B cell (primary cell): ENCODE measurements around the gene PPTC7. TPM values are rescaled to one million over a fixed set of nuclear protein-coding genes. Genes with fewer than 3 reads are reported as not detected.
A peak's percentile ranks its signal among the peaks of the same experiment; 100 is the strongest.
"Not testable (repeated sequence)": the region's sequence is repeated elsewhere in the genome, so short reads cannot be mapped to it uniquely, and the experiment has no call there.

ENCODE experiments used
- ATAC-seq: fragments of 200-7000 bp; cut with Tn5 transposase; one replicate; pipeline ENCODE4 v1.10.0; 2021; ENCODE audit warnings: low read depth, mild to moderate bottlenecking, moderate number of reproducible peaks, moderate library complexity
- CTCF ChIA-PET: fragments of 350-600 bp; sonication (Branson Sonifier 250); formaldehyde crosslinking; loops from one replicate; lab custom pipeline; 2021; ENCODE audit warnings: antibody characterized with exemption, inconsistent platforms; lab: Charles Lee
- POLR2A ChIA-PET: fragments of 350-600 bp; sonication (Branson Sonifier 250); formaldehyde crosslinking; loops from one replicate; lab custom pipeline; 2021; ENCODE audit warnings: antibody characterized with exemption; lab: Charles Lee
- DNase-seq: peaks from one replicate; pipeline ENCODE4 v3.0.0; 2013
- H2AFZ ChIP-seq: 2 replicates; pipeline ENCODE4 v1.6.1; 2012; ENCODE audit warnings: mild to moderate bottlenecking, low read depth, low read length; ENCODE audit not compliant: insufficient read depth, poor library complexity, severe bottlenecking
- H3K27ac ChIP-seq, 2 donors: 1 replicate in 1 of 2; 2 replicates in 1 of 2; pipeline ENCODE4 v1.5.1; 2012 to 2013; ENCODE audit warnings: low read length in 2 of 2, mild to moderate bottlenecking in 2 of 2, moderate library complexity in 1 of 2
- H3K27me3 ChIP-seq, 4 experiments: fragments of 200-600 bp in 1 of 4; sonication (generic) in 1 of 4; replicated peaks in 1 of 4; 1 replicate in 2 of 4; 2 replicates in 2 of 4; pipeline versions ENCODE4 v1.6.1 to v1.7.0; 2013 to 2016; ENCODE audit warnings: low read length in 3 of 4, mild to moderate bottlenecking in 2 of 4, mixed read lengths in 1 of 4, moderate library complexity in 1 of 4; ENCODE audit not compliant: insufficient read depth in 4 of 4, control insufficient read depth in 3 of 4; ENCODE audit errors: control extremely low read depth in 1 of 4
- H3K36me3 ChIP-seq, 2 experiments: replicated peaks in 1 of 2; 1 replicate in 1 of 2; 2 replicates in 1 of 2; pipeline versions ENCODE4 v1.6.1 to v1.7.1; 2013; ENCODE audit warnings: low read length in 1 of 2; ENCODE audit not compliant: insufficient read depth in 2 of 2, control insufficient read depth in 1 of 2; ENCODE audit errors: control extremely low read depth in 1 of 2, extremely low read depth in 1 of 2
- H3K4me1 ChIP-seq, 2 donors: fragments of 200-600 bp in 1 of 2; sonication (generic) in 1 of 2; 1 replicate in 1 of 2; 2 replicates in 1 of 2; pipeline versions ENCODE4 v1.5.1 to v1.6.1; 2013 to 2017; ENCODE audit warnings: low read length in 2 of 2; ENCODE audit not compliant: control insufficient read depth in 2 of 2, insufficient read depth in 2 of 2
- H3K4me2 ChIP-seq: replicated peaks from 2 replicates; pipeline ENCODE3; 2012; ENCODE audit warnings: mild to moderate bottlenecking, low read depth, low read length; ENCODE audit not compliant: poor library complexity, severe bottlenecking
- H3K4me3 ChIP-seq, 5 experiments: fragments of 200-600 bp in 1 of 5; sonication (generic) in 1 of 5; 1 replicate in 3 of 5; 2 replicates in 2 of 5; pipeline versions ENCODE4 v1.5.1 to v1.7.0; 2011 to 2016; ENCODE audit warnings: low read length in 4 of 5, mild to moderate bottlenecking in 4 of 5, low read depth in 2 of 5, control low read depth in 1 of 5, moderate library complexity in 1 of 5; ENCODE audit not compliant: insufficient read depth in 1 of 5; ENCODE audit errors: control extremely low read depth in 1 of 5, extremely low read depth in 1 of 5
- H3K79me2 ChIP-seq: fragments of 200-600 bp; sonication (generic); one replicate; pipeline ENCODE4 v1.6.0; 2016; ENCODE audit warnings: low read length; ENCODE audit not compliant: control insufficient read depth, insufficient read depth
- H3K9ac ChIP-seq: fragments of 200-600 bp; sonication (generic); 2 replicates; pipeline ENCODE4 v1.6.1; 2017; ENCODE audit warnings: mild to moderate bottlenecking, low read length, moderate library complexity
- H3K9me3 ChIP-seq, 3 donors: one replicate each; pipeline versions ENCODE4 v1.6.1 to v1.7.1; 2013; ENCODE audit warnings: low read length in 2 of 3; ENCODE audit not compliant: control insufficient read depth in 2 of 3, insufficient read depth in 1 of 3; ENCODE audit errors: control extremely low read depth in 1 of 3
- H4K20me1 ChIP-seq: 2 replicates; pipeline ENCODE4 v1.6.0; 2012; ENCODE audit warnings: mild to moderate bottlenecking, low read length; ENCODE audit not compliant: insufficient read depth, control insufficient read depth, poor library complexity, severe bottlenecking
- H3K27ac Mint-ChIP-seq: one replicate; pipeline ENCODE4 v1.8.0; 2021; ENCODE audit warnings: mixed read lengths
- H3K27me3 Mint-ChIP-seq: one replicate; pipeline ENCODE4 v1.8.0; 2021; ENCODE audit warnings: mixed read lengths
- H3K4me1 Mint-ChIP-seq: one replicate; pipeline ENCODE4 v1.8.0; 2021; ENCODE audit warnings: mixed read lengths
- H3K4me3 Mint-ChIP-seq: one replicate; pipeline ENCODE4 v1.8.0; 2021; ENCODE audit warnings: mixed read lengths
- H3K9me3 Mint-ChIP-seq: one replicate; pipeline ENCODE4 v1.8.0; 2022; ENCODE audit warnings: mixed read lengths; ENCODE audit not compliant: insufficient read depth
- EZH2 ChIP-seq: IDR thresholded peaks from 2 replicates; pipeline ENCODE4 v1.6.1; 2012; ENCODE audit warnings: borderline replicate concordance, low read depth, mild to moderate bottlenecking, moderate library complexity, low read length; ENCODE audit not compliant: insufficient read depth, poor library complexity, severe bottlenecking
- WGBS: methylation state at CpG from one replicate; pipeline ENCODE4 v1.1.5; 2013; ENCODE audit warnings: missing lambda C conversion rate; ENCODE audit not compliant: insufficient coverage; 5-methylcytosine and 5-hydroxymethylcytosine counted together
- intact Hi-C: fragments of 100-400 bp; cut with micrococcal nuclease; formaldehyde crosslinking; loops from one replicate; pipeline ENCODE4 v1.10.0; 2022
- polyA plus RNA-seq: library from polyadenylated mRNA; depleted of rRNA; stranded (reverse); fragments of >200 nt; gene quantifications from 2 replicates; pipeline ENCODE4 v1.2.3, GENCODE V29; 2012
- total RNA-seq, 2 donors: library from RNA; stranded (reverse); fragments of 120-200 nt in 1 of 2; gene quantifications; 1 replicate in 1 of 2; 2 replicates in 1 of 2; pipeline versions ENCODE4 v1.2.3 to v1.2.4, GENCODE V29; 2013 to 2022
- TF ChIP-seq, protein P1 (sequence below): fragments of 200-600 bp; IDR thresholded peaks from one replicate; pipeline ENCODE4 v1.8.0; 2022; ENCODE audit warnings: antibody characterized with exemption, mild to moderate bottlenecking

Gene PPTC7
- total and polyA plus RNA-seq, 2 donors (not counting 1 experiment from before 2014, with no cell fraction given), result 20.7 to 44.9 TPM

DNA sequence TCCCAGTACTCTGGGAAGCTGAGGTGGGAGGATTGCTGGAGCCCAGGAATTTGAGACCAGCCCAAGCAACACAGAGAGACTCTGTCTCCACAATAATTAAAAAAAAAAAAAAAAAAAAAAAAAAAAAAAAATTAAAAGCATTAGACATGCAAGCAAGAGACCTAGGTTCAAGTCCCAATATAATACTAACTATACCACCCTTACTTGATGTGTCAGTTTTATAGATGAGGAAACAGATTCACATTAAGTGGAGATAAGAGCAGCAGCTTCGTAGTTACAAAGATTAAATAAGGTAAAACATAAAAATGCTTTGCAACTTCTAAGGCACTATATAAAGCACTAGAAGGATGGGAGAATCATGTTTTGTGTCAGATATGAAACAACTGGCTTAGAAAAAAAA lies 9.1 kb downstream of the PPTC7 start:
- Histone ChIP-seq H3K36me3 (peaks cover 0 to 9% of the 10 kb centered on the region in 2 experiments), H4K20me1 (peaks cover 52% of the 10 kb centered on the region), H3K4me3 (no peak overlapping the region), H3K27me3 (no peaks in the 10 kb centered on the region), H2AFZ (no peak overlapping the region), H3K9me3 (peaks cover 4 to 23% (median 19%) of the 10 kb centered on the region in 3 donors), H3K79me2 (peaks cover 88% of the 10 kb centered on the region), H3K27ac (peak overlapping the region in 1 of 2 donors; percentile 30), H3K9ac (no peak overlapping the region), H3K4me1 (peaks cover 21 to 30% of the 10 kb centered on the region in 2 donors), H3K4me2 (no peak overlapping the region)
- ChIA-PET CTCF (interaction anchor here (0.7 to 3.5 kb wide), 7 partner anchors 11 to 178 kb away, joined by 3 to 20 read pairs (median 3); no protein-coding TSS in a partner anchor), POLR2A (interaction anchor here (0.6 to 1.0 kb wide), 3 partner anchors 10 to 37 kb away, joined by 3 read pairs; no protein-coding TSS in a partner anchor)
- DNase-seq (no peak), ATAC-seq (no peak)
- TF ChIP-seq, protein P1, sequence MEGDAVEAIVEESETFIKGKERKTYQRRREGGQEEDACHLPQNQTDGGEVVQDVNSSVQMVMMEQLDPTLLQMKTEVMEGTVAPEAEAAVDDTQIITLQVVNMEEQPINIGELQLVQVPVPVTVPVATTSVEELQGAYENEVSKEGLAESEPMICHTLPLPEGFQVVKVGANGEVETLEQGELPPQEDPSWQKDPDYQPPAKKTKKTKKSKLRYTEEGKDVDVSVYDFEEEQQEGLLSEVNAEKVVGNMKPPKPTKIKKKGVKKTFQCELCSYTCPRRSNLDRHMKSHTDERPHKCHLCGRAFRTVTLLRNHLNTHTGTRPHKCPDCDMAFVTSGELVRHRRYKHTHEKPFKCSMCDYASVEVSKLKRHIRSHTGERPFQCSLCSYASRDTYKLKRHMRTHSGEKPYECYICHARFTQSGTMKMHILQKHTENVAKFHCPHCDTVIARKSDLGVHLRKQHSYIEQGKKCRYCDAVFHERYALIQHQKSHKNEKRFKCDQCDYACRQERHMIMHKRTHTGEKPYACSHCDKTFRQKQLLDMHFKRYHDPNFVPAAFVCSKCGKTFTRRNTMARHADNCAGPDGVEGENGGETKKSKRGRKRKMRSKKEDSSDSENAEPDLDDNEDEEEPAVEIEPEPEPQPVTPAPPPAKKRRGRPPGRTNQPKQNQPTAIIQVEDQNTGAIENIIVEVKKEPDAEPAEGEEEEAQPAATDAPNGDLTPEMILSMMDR, result no peak
- no peak for TF ChIP-seq EZH2
- peaks cover 5% of the 10 kb centered on the region for H3K9me3 Mint-ChIP-seq
- H3K27me3 Mint-ChIP-seq, result no peaks in the 10 kb centered on the region
- peak overlapping the region; percentile 29 for H3K4me3 Mint-ChIP-seq
- H3K4me1 Mint-ChIP-seq, result peaks cover 46% of the 10 kb centered on the region
- no peak overlapping the region for H3K27ac Mint-ChIP-seq
- WGBS, result no CpG with 5 or more reads among the region's 1 CpG
- intact Hi-C loops, result no loop called here

DNA sequence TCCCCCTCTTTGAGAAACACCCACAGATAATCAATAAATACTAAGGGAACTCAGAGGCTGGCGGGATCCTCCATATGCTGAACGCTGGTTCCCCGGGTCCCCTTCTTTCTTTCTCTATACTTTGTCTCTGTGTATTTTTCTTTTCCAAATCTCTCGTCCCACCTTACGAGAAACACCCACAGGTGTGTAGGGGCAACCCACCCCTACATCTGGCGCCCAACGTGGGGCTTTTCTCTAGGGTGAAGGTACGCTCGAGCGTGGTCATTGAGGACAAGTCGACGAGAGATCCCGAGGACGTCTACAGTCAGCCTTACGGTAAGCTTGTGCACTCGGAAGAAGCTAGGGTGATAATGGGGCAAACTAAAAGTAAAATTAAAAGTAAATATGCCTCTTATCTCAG lies 12.3 kb downstream of the PPTC7 start:
- WGBS, result no CpG with 5 or more reads among the region's 16 CpGs
- H3K9ac ChIP-seq, DNase-seq, CTCF ChIA-PET, H3K4me3 ChIP-seq, H3K27ac Mint-ChIP-seq, POLR2A ChIA-PET, H3K4me3 Mint-ChIP-seq, H3K27me3 ChIP-seq, intact Hi-C loops, ATAC-seq, H3K27me3 Mint-ChIP-seq, H2AFZ ChIP-seq, H3K27ac ChIP-seq, H3K4me2 ChIP-seq, H3K9me3 Mint-ChIP-seq: not testable (repeated sequence)
- peaks cover 26 to 33% of the 10 kb centered on the region in 2 donors for H3K4me1 ChIP-seq
- peaks cover 4 to 34% (median 24%) of the 10 kb centered on the region in 3 donors for H3K9me3 ChIP-seq
- H3K79me2 ChIP-seq, result peaks cover 88% of the 10 kb centered on the region
- peaks cover 65% of the 10 kb centered on the region for H4K20me1 ChIP-seq
- H3K36me3 ChIP-seq, result peaks cover 0 to 12% of the 10 kb centered on the region in 2 experiments
- peaks cover 44% of the 10 kb centered on the region for H3K4me1 Mint-ChIP-seq

DNA sequence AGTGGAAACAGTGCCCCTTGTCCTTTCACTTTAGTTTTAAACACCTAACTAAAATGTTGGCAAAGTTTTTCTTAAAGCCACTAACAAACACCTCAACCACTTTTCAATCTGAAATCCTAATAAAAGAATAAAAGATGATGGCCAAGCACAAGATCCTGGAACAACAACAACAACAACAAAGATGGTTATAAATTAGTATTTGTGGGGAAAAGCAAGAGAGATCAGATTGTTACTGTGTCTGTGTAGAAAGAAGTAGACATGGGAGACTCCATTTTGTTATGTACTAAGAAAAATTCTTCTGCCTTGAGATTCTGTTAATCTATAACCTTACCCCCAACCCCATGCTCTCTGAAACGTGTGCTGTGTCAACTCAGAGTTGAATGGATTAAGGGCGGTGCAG lies 13.3 kb downstream of the PPTC7 start:
- H3K27ac Mint-ChIP-seq, H3K4me3 ChIP-seq, H3K4me2 ChIP-seq, H3K9ac ChIP-seq, H3K9me3 Mint-ChIP-seq, POLR2A ChIA-PET, H3K27me3 Mint-ChIP-seq, intact Hi-C loops, DNase-seq, ATAC-seq, H3K27ac ChIP-seq, H2AFZ ChIP-seq, H3K27me3 ChIP-seq, H3K4me3 Mint-ChIP-seq, CTCF ChIA-PET: not testable (repeated sequence)
- Histone ChIP-seq H3K9me3 (peaks cover 4 to 34% (median 24%) of the 10 kb centered on the region in 3 donors), H3K36me3 (peaks cover 0 to 12% of the 10 kb centered on the region in 2 experiments), H3K79me2 (peaks cover 88% of the 10 kb centered on the region), H4K20me1 (peaks cover 68% of the 10 kb centered on the region), H3K4me1 (peaks cover 28 to 29% of the 10 kb centered on the region in 2 donors)
- peaks cover 43% of the 10 kb centered on the region for H3K4me1 Mint-ChIP-seq
- WGBS, result no CpG with 5 or more reads among the region's 2 CpGs
